ENCODE results near the gene C11orf65. TPM values are rescaled to one million over a fixed set of nuclear protein-coding genes. Genes with fewer than 3 reads are reported as not detected.
A peak's percentile ranks its signal among the peaks of the same experiment; 100 is the strongest.

C11orf65 gene
- total RNA-seq, 1 experiment from 2014 or later = 0.43 TPM

GRCh38 chr11:108498046-108498815, 30.9 kb upstream of the C11orf65 start, which contains the start of gene POGLUT3:
Gene POGLUT3 (minus strand): TSS chr11:108498384. CDS start chr11:108498366, 18 bp downstream.
- intact Hi-C loops (cut with micrococcal nuclease; ENCODE audit: unreplicated experiment) = loop anchor here (10.0 kb wide), 1 partner anchor 273 kb away; the partner anchor contains the start of genes ATM and NPAT
- Histone ChIP-seq H3K9me3 (ENCODE audit: low read depth, low read length, poor library complexity, severe bottlenecking) (no peaks in the 10 kb centered on the region), H3K36me3 (ENCODE audit: insufficient read depth, low read length, poor library complexity, severe bottlenecking) (peaks cover 4% of the 10 kb centered on the region), H3K27ac (ENCODE audit: low read depth, low read length, poor library complexity, severe bottlenecking) (peak within 1 kb of the TSS; percentile 97), H3K27me3 (replicated peaks; ENCODE audit: insufficient read depth, low read depth, low read length, poor library complexity) (no peaks in the 10 kb centered on the region), H3K4me1 (ENCODE audit: insufficient read depth, low read length, poor library complexity, severe bottlenecking) (peaks cover 14% of the 10 kb centered on the region), H3K4me3 (ENCODE audit: low read depth, low read length, poor library complexity, severe bottlenecking) (peak within 1 kb of the TSS; percentile 62)
- DNase-seq (ENCODE audit: low spot score) = peak; percentile 86
- BruUV-seq (replicated peaks) = TSS peak; percentile 36
- TF ChIP-seq CTCF (conservative IDR thresholded peaks at IDR 0.05; ENCODE audit: low read depth, low read length) = no peak
- TF ChIP-seq EZH2 (IDR thresholded peaks at IDR 0.05; ENCODE audit: borderline replicate concordance, low read depth, low read length, poor library complexity, severe bottlenecking) = no peak
- ChIA-PET POLR2A (ENCODE audit: low non-redundant PET) (interaction anchor here (0.8 kb wide), 1 partner anchor 173 kb away, joined by 5 read pairs; no protein-coding TSS in a partner anchor), CTCF (no interaction called here)

GRCh38 chr11:108497317-108498045, 30.2 kb upstream of the C11orf65 start:
- TSS peak; percentile 47 for BruUV-seq (replicated peaks)
- no peaks in the 10 kb centered on the region for H3K27me3 ChIP-seq (replicated peaks; ENCODE audit: insufficient read depth, low read depth, low read length, poor library complexity)
- TF ChIP-seq CTCF (conservative IDR thresholded peaks at IDR 0.05; ENCODE audit: low read depth, low read length) (no peak), EZH2 (IDR thresholded peaks at IDR 0.05; ENCODE audit: borderline replicate concordance, low read depth, low read length, poor library complexity, severe bottlenecking) (no peak)
- DNase-seq (ENCODE audit: low spot score) = peak; percentile 98
- H3K4me1 ChIP-seq (ENCODE audit: insufficient read depth, low read length, poor library complexity, severe bottlenecking) = peaks cover 14% of the 10 kb centered on the region
- peak overlapping the region; percentile 97 for H3K27ac ChIP-seq (ENCODE audit: low read depth, low read length, poor library complexity, severe bottlenecking)
- H3K9me3 ChIP-seq (ENCODE audit: low read depth, low read length, poor library complexity, severe bottlenecking) = no peaks in the 10 kb centered on the region
- POLR2A ChIA-PET (ENCODE audit: low non-redundant PET) = no interaction called here
- peaks cover 4% of the 10 kb centered on the region for H3K36me3 ChIP-seq (ENCODE audit: insufficient read depth, low read length, poor library complexity, severe bottlenecking)
- intact Hi-C loops (cut with micrococcal nuclease; ENCODE audit: unreplicated experiment) = loop anchor here (10.0 kb wide), 1 partner anchor 273 kb away; the partner anchor contains the start of genes ATM and NPAT
- CTCF ChIA-PET = no interaction called here
- peak overlapping the region; percentile 62 for H3K4me3 ChIP-seq (ENCODE audit: low read depth, low read length, poor library complexity, severe bottlenecking)

GRCh38 chr11:108496643-108497256, 29.4 kb upstream of the C11orf65 start:
- ChIA-PET CTCF (no interaction called here), POLR2A (ENCODE audit: low non-redundant PET) (no interaction called here)
- BruUV-seq (replicated peaks) = no TSS peak
- DNase-seq (ENCODE audit: low spot score) = peak; percentile 29
- H3K4me1 ChIP-seq (ENCODE audit: insufficient read depth, low read length, poor library complexity, severe bottlenecking) = peaks cover 14% of the 10 kb centered on the region
- peak overlapping the region; percentile 62 for H3K4me3 ChIP-seq (ENCODE audit: low read depth, low read length, poor library complexity, severe bottlenecking)
- intact Hi-C loops (cut with micrococcal nuclease; ENCODE audit: unreplicated experiment) = loop anchor here (10.0 kb wide), 1 partner anchor 272 kb away; the partner anchor contains the start of genes ATM and NPAT
- H3K36me3 ChIP-seq (ENCODE audit: insufficient read depth, low read length, poor library complexity, severe bottlenecking) = peaks cover 4% of the 10 kb centered on the region
- TF ChIP-seq CTCF (conservative IDR thresholded peaks at IDR 0.05; ENCODE audit: low read depth, low read length) (no peak), EZH2 (IDR thresholded peaks at IDR 0.05; ENCODE audit: borderline replicate concordance, low read depth, low read length, poor library complexity, severe bottlenecking) (no peak)
- H3K27me3 ChIP-seq (replicated peaks; ENCODE audit: insufficient read depth, low read depth, low read length, poor library complexity) = no peaks in the 10 kb centered on the region
- no peaks in the 10 kb centered on the region for H3K9me3 ChIP-seq (ENCODE audit: low read depth, low read length, poor library complexity, severe bottlenecking)
- peak overlapping the region; percentile 97 for H3K27ac ChIP-seq (ENCODE audit: low read depth, low read length, poor library complexity, severe bottlenecking)

Data from A673 (cell line).